Endometrial microvascular endothelial cells (primary cell): ENCODE results near the gene CCDC175. TPM values are rescaled to one million over a fixed set of nuclear protein-coding genes. Genes with fewer than 3 reads are reported as not detected.

Experiments used
- in situ Hi-C: cut with HindIII; loops from 2 replicates; pipeline ENCODE4 v1.10.0; 2017; ENCODE audit warnings: low sequenced_read_pairs, low pct_unique_long_range_greater_than_20kb; ENCODE audit errors: inconsistent ontology term
- total RNA-seq: library from RNA; depleted of rRNA; stranded (reverse); fragments of >200 nt; gene quantifications from one replicate; pipeline ENCODE4 v1.2.3, GENCODE V29; 2015; ENCODE audit errors: inconsistent ontology term

CCDC175 gene
- total RNA-seq, 1 donor from 2014 or later, result not detected

DNA sequence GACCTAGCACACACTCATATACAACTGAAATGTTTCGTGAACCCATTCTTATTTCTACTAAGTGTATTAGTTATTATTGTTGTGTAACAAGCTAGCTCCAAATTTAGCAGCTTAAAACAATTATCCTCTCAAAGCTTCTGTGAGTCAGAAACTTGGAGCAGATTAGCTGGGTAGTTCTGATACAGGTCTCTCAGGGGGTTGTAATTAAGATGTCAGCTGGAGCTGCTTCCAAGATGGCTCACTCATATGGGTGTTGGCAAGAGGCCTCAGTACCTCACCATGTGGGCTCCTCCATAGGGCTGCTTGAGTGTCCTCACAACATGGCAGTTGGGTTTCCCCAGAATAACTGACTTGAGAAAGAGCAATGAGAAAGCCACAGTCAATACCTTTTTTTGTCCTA is 121.2 kb downstream of the CCDC175 start:
- in situ Hi-C loops, result no loop called here

Other genes with a start within 250 kb of the CCDC175 start
- gene GPR135, start 111.4 kb downstream of the CCDC175 start, total RNA-seq, result 0.37 TPM
- gene L3HYPDH, start 92.4 kb downstream of the CCDC175 start, total RNA-seq, result 47.9 TPM
- gene JKAMP, start 92.3 kb downstream of the CCDC175 start, total RNA-seq, result 81.6 TPM